ENCODE results near the gene TMEM121B. TPM values are rescaled to one million over a fixed set of nuclear protein-coding genes. Genes with fewer than 3 reads are reported as not detected.

The TMEM121B gene
- total RNA-seq, 4 donors from 2014 or later, result under 0.01 to 1.2 (median 0.75) TPM

DNA sequence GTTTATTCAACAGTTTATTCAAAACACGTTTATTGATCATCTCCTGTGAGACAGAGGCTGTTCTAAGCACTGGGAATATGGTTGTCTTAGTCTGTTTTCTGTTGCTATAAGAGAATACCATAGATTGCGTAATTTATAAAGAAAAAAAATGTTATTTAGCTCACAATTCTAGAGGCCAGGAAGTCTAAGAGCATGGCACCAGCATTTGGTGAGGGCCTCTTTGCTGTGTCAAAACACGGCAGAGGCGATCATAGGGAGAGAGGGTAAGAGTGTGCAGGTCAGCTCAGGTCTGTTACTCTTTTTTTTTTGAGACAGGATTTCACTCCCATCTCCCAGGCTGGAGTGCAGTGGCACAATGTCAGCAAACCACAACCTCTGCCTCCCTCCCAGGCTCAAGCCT lies 41.6 kb downstream of the TMEM121B start:
- H3K27ac ChIP-seq, result no peak overlapping the region
- TF ChIP-seq POLR2A (IDR thresholded peaks at IDR 0.05) (no peak), CTCF (IDR thresholded peaks at IDR 0.05) (no peak), EP300 (IDR thresholded peaks at IDR 0.05) (no peak)
- no peaks in the 10 kb centered on the region for H3K36me3 ChIP-seq
- WGBS, 2 donors, result 69 to 74% methylated on average over 4 of the region's 4 CpGs
- peaks cover 0 to 18% (median 1%) of the 10 kb centered on the region in 4 donors for H3K4me1 ChIP-seq
- H3K27me3 ChIP-seq, result no peaks in the 10 kb centered on the region
- H3K9me3 ChIP-seq, result no peaks in the 10 kb centered on the region
- no peak for DNase-seq (ENCODE audit: low spot score in 2 of 2)
- H3K4me3 ChIP-seq, result no peak overlapping the region

DNA sequence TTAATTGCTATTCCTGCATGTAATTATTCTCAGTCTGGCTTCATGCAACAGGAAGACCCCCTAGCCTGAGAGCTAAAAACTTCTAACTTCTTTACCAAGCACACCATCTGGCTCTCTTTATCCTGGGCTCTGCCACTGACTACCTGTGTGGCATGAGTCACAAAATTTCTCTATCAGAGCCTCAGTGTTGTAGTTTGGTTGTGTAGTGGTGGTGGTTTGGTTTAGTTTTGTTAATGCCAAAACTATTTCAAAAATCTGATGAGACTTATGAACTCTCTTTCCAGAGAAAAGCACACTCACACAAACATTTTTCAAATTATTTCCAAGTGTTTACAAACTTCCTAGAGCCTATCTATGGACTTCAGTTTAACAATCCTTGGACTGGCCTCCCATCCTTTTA lies 43.9 kb downstream of the TMEM121B start:
- Histone ChIP-seq H3K27ac (no peak overlapping the region), H3K36me3 (no peaks in the 10 kb centered on the region), H3K4me3 (no peak overlapping the region), H3K27me3 (no peaks in the 10 kb centered on the region), H3K4me1 (peaks cover 0 to 10% (median 0%) of the 10 kb centered on the region in 4 donors), H3K9me3 (no peaks in the 10 kb centered on the region)
- no peak for TF ChIP-seq EP300 (IDR thresholded peaks at IDR 0.05)
- TF ChIP-seq POLR2A (IDR thresholded peaks at IDR 0.05), result no peak
- no peak for TF ChIP-seq CTCF (IDR thresholded peaks at IDR 0.05)
- DNase-seq (ENCODE audit: low spot score in 2 of 2), result no peak

DNA sequence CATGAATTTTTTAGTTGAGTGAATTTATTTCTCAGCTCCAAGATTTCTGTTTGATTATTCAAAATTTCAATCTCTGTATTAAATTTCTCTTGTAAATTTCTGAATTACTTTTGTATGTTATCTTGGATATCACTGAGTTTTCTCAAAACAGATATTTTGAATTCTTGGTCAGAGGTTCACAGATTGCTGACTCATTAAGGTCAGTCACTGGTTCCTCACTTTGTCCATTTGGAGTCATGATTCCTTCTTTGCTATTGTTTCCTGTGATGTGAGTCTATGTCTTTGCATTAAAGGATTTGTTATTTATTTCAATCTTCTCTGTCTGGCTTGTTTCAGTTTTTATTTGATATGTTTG lies 46.5 kb downstream of the TMEM121B start:
- no peaks in the 10 kb centered on the region for H3K36me3 ChIP-seq
- no peaks in the 10 kb centered on the region for H3K27me3 ChIP-seq
- no peak for DNase-seq (ENCODE audit: low spot score in 2 of 2)
- peaks cover 0 to 10% (median 0%) of the 10 kb centered on the region in 4 donors for H3K4me1 ChIP-seq
- TF ChIP-seq POLR2A (IDR thresholded peaks at IDR 0.05) (no peak), EP300 (IDR thresholded peaks at IDR 0.05) (no peak), CTCF (IDR thresholded peaks at IDR 0.05) (no peak)
- no peak overlapping the region for H3K4me3 ChIP-seq
- H3K27ac ChIP-seq, result no peak overlapping the region
- H3K9me3 ChIP-seq, result no peaks in the 10 kb centered on the region

- WGBS, 2 donors, result 77 to 80% methylated on average over 1 of the region's 1 CpG
- no peaks in the 10 kb centered on the region for H3K9me3 ChIP-seq
- TF ChIP-seq CTCF (IDR thresholded peaks at IDR 0.05), result no peak
- no peak for TF ChIP-seq POLR2A (IDR thresholded peaks at IDR 0.05)
- TF ChIP-seq EP300 (IDR thresholded peaks at IDR 0.05), result no peak
- no peak overlapping the region for H3K4me3 ChIP-seq
- no peaks in the 10 kb centered on the region for H3K36me3 ChIP-seq
- H3K27ac ChIP-seq, result no peak overlapping the region
- no peak for DNase-seq (ENCODE audit: low spot score in 2 of 2)
- H3K27me3 ChIP-seq, result no peaks in the 10 kb centered on the region
- peaks cover 0 to 10% (median 0%) of the 10 kb centered on the region in 4 donors for H3K4me1 ChIP-seq
Observed at GRCh38 chr22:17072877-17073276, 48.3 kb downstream of the TMEM121B start.

Other genes with a start within 250 kb of the TMEM121B start
- under 1 TPM in 2 of 4 donors, not detected in 2; 0.21 to 0.22 TPM for gene GAB4, start 113.1 kb downstream of the TMEM121B start, total RNA-seq
- gene IL17RA, start 36.4 kb downstream of the TMEM121B start, total RNA-seq, result 10 to 100 TPM; 17.8 to 24.6 (median 20.0) TPM
- gene HDHD5, start 37.9 kb upstream of the TMEM121B start, total RNA-seq, result 10 to 100 TPM; 34.7 to 51.3 (median 44.3) TPM
- 10 to 100 TPM in 3 of 4 donors, 1 to 10 TPM in 1; 8.6 to 15.6 (median 13.2) TPM for gene ADA2, start 98.1 kb upstream of the TMEM121B start, total RNA-seq
- gene CECR2, start 248.1 kb upstream of the TMEM121B start, total RNA-seq, result 1 to 10 TPM; 2.4 to 5.1 (median 3.6) TPM

Measured in tibial nerve (tissue), 4 donors.